ENCODE measurements around the gene ST6GALNAC2.
"Not testable (repeated sequence)": the region's sequence is repeated elsewhere in the genome, so short reads cannot be mapped to it uniquely, and the experiment has no call there.

Gene ST6GALNAC2

GRCh38 chr17:76562734-76563148, 22.9 kb downstream of the ST6GALNAC2 start:
- H2AFZ ChIP-seq = no peak overlapping the region
- no peaks in the 10 kb centered on the region for H3K27me3 ChIP-seq (ENCODE audit: control insufficient read depth, insufficient read depth, low read length)
- H3K27ac ChIP-seq = no peak overlapping the region
- H3K36me3 ChIP-seq (ENCODE audit: control insufficient read depth, insufficient read depth, low read length) = no peaks in the 10 kb centered on the region
- peaks cover 20% of the 10 kb centered on the region for H3K79me2 ChIP-seq
- no peak overlapping the region for H3K4me2 ChIP-seq (ENCODE audit: low read length)
- H3K9ac ChIP-seq = no peak overlapping the region
- peaks cover 2% of the 10 kb centered on the region for H3K4me1 ChIP-seq
- no peaks in the 10 kb centered on the region for H3K9me3 ChIP-seq (ENCODE audit: control insufficient read depth, low read length)
- no peak for TF ChIP-seq CTCF (IDR thresholded peaks at IDR 0.05)
- H3K4me3 ChIP-seq (ENCODE audit: low read depth, low read length) = no peak overlapping the region

GRCh38 chr17:76561799-76562268, 23.8 kb downstream of the ST6GALNAC2 start:
- Histone ChIP-seq H3K27ac (no peak overlapping the region), H2AFZ (no peak overlapping the region), H3K9me3 (ENCODE audit: control insufficient read depth, low read length) (no peaks in the 10 kb centered on the region), H3K4me2 (ENCODE audit: low read length) (no peak overlapping the region), H3K27me3 (ENCODE audit: control insufficient read depth, insufficient read depth, low read length) (no peaks in the 10 kb centered on the region), H3K4me1 (no peaks in the 10 kb centered on the region), H3K9ac (no peak overlapping the region), H3K79me2 (peaks cover 20% of the 10 kb centered on the region), H3K4me3 (ENCODE audit: low read depth, low read length) (no peak overlapping the region), H3K36me3 (ENCODE audit: control insufficient read depth, insufficient read depth, low read length) (no peaks in the 10 kb centered on the region)
- no peak for TF ChIP-seq CTCF (IDR thresholded peaks at IDR 0.05)

GRCh38 chr17:76561332-76561731, 24.3 kb downstream of the ST6GALNAC2 start:
- Histone ChIP-seq H3K4me1 (no peaks in the 10 kb centered on the region), H3K27ac (no peak overlapping the region), H3K4me2 (ENCODE audit: low read length) (no peak overlapping the region), H3K4me3 (ENCODE audit: low read depth, low read length) (no peak overlapping the region), H3K9me3 (ENCODE audit: control insufficient read depth, low read length) (no peaks in the 10 kb centered on the region), H3K27me3 (ENCODE audit: control insufficient read depth, insufficient read depth, low read length) (no peaks in the 10 kb centered on the region), H3K79me2 (peaks cover 20% of the 10 kb centered on the region), H3K36me3 (ENCODE audit: control insufficient read depth, insufficient read depth, low read length) (no peaks in the 10 kb centered on the region), H2AFZ (no peak overlapping the region), H3K9ac (no peak overlapping the region)
- no peak for TF ChIP-seq CTCF (IDR thresholded peaks at IDR 0.05)

GRCh38 chr17:76560877-76561221, 24.8 kb downstream of the ST6GALNAC2 start:
- Histone ChIP-seq H3K27me3 (ENCODE audit: control insufficient read depth, insufficient read depth, low read length) (no peaks in the 10 kb centered on the region), H3K4me2 (ENCODE audit: low read length) (no peak overlapping the region), H3K9me3 (ENCODE audit: control insufficient read depth, low read length) (no peaks in the 10 kb centered on the region), H3K4me1 (no peaks in the 10 kb centered on the region), H3K27ac (no peak overlapping the region), H3K79me2 (peaks cover 20% of the 10 kb centered on the region), H3K4me3 (ENCODE audit: low read depth, low read length) (no peak overlapping the region), H2AFZ (no peak overlapping the region), H3K9ac (no peak overlapping the region), H3K36me3 (ENCODE audit: control insufficient read depth, insufficient read depth, low read length) (no peaks in the 10 kb centered on the region)
- no peak for TF ChIP-seq CTCF (IDR thresholded peaks at IDR 0.05)

GRCh38 chr17:76560036-76560876, 25.4 kb downstream of the ST6GALNAC2 start:
- H3K4me1 ChIP-seq = no peaks in the 10 kb centered on the region

GRCh38 chr17:76559460-76559859, 26.2 kb downstream of the ST6GALNAC2 start:
- H3K4me1 ChIP-seq; H3K9ac ChIP-seq; H3K27ac ChIP-seq; H3K4me3 ChIP-seq (ENCODE audit: low read depth, low read length); H3K4me2 ChIP-seq (ENCODE audit: low read length); H3K36me3 ChIP-seq (ENCODE audit: control insufficient read depth, insufficient read depth, low read length); H3K9me3 ChIP-seq (ENCODE audit: control insufficient read depth, low read length); H2AFZ ChIP-seq; H3K27me3 ChIP-seq (ENCODE audit: control insufficient read depth, insufficient read depth, low read length): not testable (repeated sequence)
- peaks cover 20% of the 10 kb centered on the region for H3K79me2 ChIP-seq

More at GRCh38 chr17:76560036-76560876, 25.4 kb downstream of the ST6GALNAC2 start:
- Histone ChIP-seq H3K9ac (no peak overlapping the region), H2AFZ (no peak overlapping the region), H3K4me2 (ENCODE audit: low read length) (no peak overlapping the region), H3K4me3 (ENCODE audit: low read depth, low read length) (no peak overlapping the region), H3K79me2 (peaks cover 20% of the 10 kb centered on the region), H3K36me3 (ENCODE audit: control insufficient read depth, insufficient read depth, low read length) (no peaks in the 10 kb centered on the region), H3K27ac (no peak overlapping the region), H3K9me3 (ENCODE audit: control insufficient read depth, low read length) (no peaks in the 10 kb centered on the region), H3K27me3 (ENCODE audit: control insufficient read depth, insufficient read depth, low read length) (no peaks in the 10 kb centered on the region)
- no peak for TF ChIP-seq CTCF (IDR thresholded peaks at IDR 0.05)

Measured in parathyroid adenoma (tissue), 2 donors.